Mesodermal cell (in vitro differentiated cells): ENCODE measurements around the gene KRT86.

ENCODE experiments used
- H3K27ac ChIP-seq: 2 replicates; pipeline ENCODE4 v1.7.0; 2013; ENCODE audit warnings: mild to moderate bottlenecking, low read depth, low read length, moderate library complexity; ENCODE audit not compliant: severe bottlenecking
- H3K36me3 ChIP-seq: 2 replicates; pipeline ENCODE4 v1.7.1; 2013; ENCODE audit warnings: mild to moderate bottlenecking, low read length, moderate library complexity; ENCODE audit not compliant: control insufficient read depth, insufficient read depth
- H3K4me1 ChIP-seq: one replicate; pipeline ENCODE4 v1.7.1; 2013; ENCODE audit warnings: mild to moderate bottlenecking, low read length; ENCODE audit not compliant: insufficient read depth, control insufficient read depth, poor library complexity, severe bottlenecking
- H3K4me3 ChIP-seq: 2 replicates; pipeline ENCODE4 v1.7.0; 2013; ENCODE audit warnings: low read length, control low read depth, mild to moderate bottlenecking; ENCODE audit not compliant: insufficient read depth, poor library complexity, severe bottlenecking; ENCODE audit errors: extremely low read depth
- H3K9me3 ChIP-seq: 2 replicates; pipeline ENCODE4 v1.7.1; 2013; ENCODE audit warnings: mild to moderate bottlenecking, low read length, moderate library complexity; ENCODE audit not compliant: control insufficient read depth
- WGBS, 2 experiments: methylation state at CpG; one replicate each; pipeline ENCODE4 v1.1.5; 2013; ENCODE audit warnings: missing lambda C conversion rate in 2 of 2; ENCODE audit not compliant: insufficient coverage in 2 of 2; 5-methylcytosine and 5-hydroxymethylcytosine counted together

The KRT86 gene

DNA sequence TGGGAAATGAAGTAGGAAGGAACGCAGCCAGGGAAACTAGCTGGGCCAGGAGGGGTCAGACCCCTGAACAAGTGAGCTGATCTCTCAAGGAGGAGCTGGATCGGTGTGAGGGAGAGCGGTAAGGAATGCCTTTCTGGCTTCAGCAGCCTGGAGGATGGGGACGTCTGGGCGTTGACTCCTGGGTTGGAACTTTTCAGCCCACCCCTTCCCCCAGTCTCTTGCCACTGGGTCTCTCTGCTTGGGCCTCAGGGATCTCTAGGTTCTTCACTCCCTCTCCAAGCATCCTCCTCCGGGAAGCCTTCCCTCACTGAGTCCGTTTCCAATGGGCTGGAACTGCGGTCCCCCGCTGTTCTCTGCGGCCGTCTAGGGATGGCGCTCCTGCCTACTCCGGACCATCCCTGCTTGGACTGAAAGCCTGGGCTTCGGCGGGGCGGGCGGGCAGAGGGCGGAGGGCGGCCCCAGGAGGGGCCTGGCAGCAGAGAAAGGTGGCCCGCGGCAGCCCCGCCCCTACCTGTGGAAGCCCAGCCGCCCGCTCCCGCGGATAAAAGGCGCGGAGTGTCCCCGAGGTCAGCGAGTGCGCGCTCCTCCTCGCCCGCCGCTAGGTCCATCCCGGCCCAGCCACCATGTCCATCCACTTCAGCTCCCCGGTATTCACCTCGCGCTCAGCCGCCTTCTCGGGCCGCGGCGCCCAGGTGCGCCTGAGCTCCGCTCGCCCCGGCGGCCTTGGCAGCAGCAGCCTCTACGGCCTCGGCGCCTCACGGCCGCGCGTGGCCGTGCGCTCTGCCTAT lies 41.6 kb upstream of the KRT86 start, which contains the start of gene KRT7:
KRT7 (plus strand) TSS at position 570 of the 788 bp plus-strand sequence; CDS start at position 624, 54 bp downstream.
- Histone ChIP-seq H3K27ac (no peak within 1 kb of the TSS), H3K9me3 (no peaks in the 10 kb centered on the region), H3K36me3 (no peaks in the 10 kb centered on the region), H3K4me1 (peaks cover 31% of the 10 kb centered on the region), H3K4me3 (peak within 1 kb of the TSS; percentile 5)
- 5 to 6% methylated on average over 42 to 54 of the region's 58 CpGs for WGBS, 2 experiments

GRCh38 chr12:52233462-52234207 lies 40.8 kb upstream of the KRT86 start:
- 8 to 10% methylated on average over 25 to 29 of the region's 40 CpGs for WGBS, 2 experiments
- Histone ChIP-seq H3K4me1 (peaks cover 31% of the 10 kb centered on the region), H3K9me3 (no peaks in the 10 kb centered on the region), H3K36me3 (no peaks in the 10 kb centered on the region), H3K4me3 (no peak overlapping the region), H3K27ac (no peak overlapping the region)

DNA sequence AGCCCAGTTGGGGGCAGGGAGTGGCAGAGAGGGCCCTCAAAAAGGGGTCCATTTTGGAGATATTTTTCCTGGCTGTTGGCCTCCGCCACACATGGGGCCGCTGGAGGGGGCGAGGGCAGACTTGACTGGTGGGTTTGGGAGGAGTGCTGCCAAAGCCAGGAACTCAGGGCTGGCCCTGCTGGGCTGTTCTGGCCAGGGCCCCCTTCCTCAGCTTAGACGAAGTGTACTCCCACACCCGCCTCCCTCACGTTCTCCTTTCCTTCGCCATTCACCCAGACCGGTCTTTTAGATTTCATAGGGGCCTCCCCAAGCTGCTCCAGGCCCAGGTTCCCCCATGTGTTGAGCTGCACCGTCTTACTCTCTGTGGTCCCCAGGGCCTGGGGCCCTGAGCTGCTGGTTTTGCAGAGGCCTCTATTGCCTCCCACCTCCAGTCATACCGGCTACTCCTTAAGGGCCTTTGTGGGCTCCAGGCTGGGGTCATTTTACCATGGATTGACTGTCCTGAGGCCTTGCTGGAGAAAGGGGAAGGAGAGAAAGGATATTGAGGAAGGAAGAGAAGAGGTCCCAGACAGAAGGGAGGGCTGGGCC lies 40.1 kb upstream of the KRT86 start:
- peaks cover 31% of the 10 kb centered on the region for H3K4me1 ChIP-seq
- no peak overlapping the region for H3K27ac ChIP-seq
- H3K36me3 ChIP-seq: no peaks in the 10 kb centered on the region
- no peaks in the 10 kb centered on the region for H3K9me3 ChIP-seq
- 88 to 89% methylated on average over 8 to 9 of the region's 10 CpGs for WGBS, 2 experiments
- no peak overlapping the region for H3K4me3 ChIP-seq

DNA sequence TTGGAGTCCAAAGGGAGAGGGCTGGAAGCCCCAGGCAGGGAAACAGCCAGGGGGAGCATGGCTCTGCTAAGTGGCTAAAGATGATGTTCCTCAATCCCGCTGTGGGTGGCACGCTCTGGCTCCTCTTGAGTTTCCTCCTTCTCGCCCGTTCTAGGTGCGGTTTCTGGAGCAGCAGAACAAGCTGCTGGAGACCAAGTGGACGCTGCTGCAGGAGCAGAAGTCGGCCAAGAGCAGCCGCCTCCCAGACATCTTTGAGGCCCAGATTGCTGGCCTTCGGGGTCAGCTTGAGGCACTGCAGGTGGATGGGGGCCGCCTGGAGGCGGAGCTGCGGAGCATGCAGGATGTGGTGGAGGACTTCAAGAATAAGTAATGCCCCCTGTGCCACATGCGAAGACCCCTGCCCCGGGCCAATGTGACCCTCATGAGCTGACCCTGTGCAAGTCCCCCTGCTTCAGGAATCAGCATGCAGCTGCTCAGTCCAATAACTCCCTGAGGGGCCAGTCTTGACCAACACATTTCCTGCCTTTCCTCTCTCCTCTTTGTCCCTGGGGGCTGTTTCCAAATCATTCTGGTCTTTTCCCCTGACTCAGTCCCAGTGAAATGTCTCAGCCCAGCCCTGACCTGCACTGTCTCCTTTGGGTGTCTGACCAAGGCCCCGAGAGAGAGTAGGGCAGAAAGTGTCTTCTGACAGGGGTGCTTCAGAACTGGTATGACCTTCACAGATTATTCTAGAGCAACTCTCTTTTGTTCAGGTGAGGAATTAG lies 39.3 kb upstream of the KRT86 start:
- peaks cover 29% of the 10 kb centered on the region for H3K4me1 ChIP-seq
- H3K27ac ChIP-seq: no peak overlapping the region
- no peak overlapping the region for H3K4me3 ChIP-seq
- 94 to 95% methylated on average over 12 to 14 of the region's 15 CpGs for WGBS, 2 experiments
- no peaks in the 10 kb centered on the region for H3K36me3 ChIP-seq
- no peaks in the 10 kb centered on the region for H3K9me3 ChIP-seq

DNA sequence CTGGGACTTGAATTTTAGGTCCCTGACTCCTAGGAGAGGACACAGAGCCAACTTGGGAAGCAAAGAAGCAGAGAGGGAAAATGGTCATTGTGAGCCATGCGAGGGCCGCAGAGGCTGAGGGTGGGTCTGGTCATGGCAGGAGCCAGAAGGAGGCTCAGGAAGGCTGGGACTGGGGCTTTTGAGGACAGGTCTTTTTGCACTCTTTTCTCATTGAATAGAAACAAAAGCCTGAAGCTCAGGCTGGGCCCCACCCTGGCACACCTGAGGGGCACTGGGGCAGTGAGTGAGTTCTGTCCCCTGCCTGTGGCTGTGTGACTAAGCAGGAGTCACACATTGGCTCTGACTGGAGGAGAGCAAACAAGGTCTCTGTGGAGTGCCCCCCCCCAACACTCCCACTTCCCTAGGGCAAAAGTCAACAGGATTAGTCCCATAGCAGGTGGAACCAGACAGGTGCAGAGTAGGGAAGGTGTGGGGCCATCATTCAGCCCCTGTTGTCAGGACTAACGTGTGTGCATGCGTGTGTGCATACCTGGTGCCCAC lies 38.6 kb upstream of the KRT86 start:
- 100% methylated on average over 2 of the region's 4 CpGs for WGBS, 2 experiments
- Histone ChIP-seq H3K9me3 (no peaks in the 10 kb centered on the region), H3K4me1 (peaks cover 22% of the 10 kb centered on the region), H3K27ac (no peak overlapping the region), H3K4me3 (no peak overlapping the region), H3K36me3 (no peaks in the 10 kb centered on the region)

- no peak overlapping the region for H3K4me3 ChIP-seq
- H3K36me3 ChIP-seq: no peaks in the 10 kb centered on the region
- no peak overlapping the region for H3K27ac ChIP-seq
- no peaks in the 10 kb centered on the region for H3K9me3 ChIP-seq
- H3K4me1 ChIP-seq: peaks cover 16% of the 10 kb centered on the region
- 88 to 89% methylated on average over 1 to 2 of the region's 3 CpGs for WGBS, 2 experiments
These were observed 37.9 kb upstream of the KRT86 start for GRCh38 chr12:52236386-52237050.

DNA sequence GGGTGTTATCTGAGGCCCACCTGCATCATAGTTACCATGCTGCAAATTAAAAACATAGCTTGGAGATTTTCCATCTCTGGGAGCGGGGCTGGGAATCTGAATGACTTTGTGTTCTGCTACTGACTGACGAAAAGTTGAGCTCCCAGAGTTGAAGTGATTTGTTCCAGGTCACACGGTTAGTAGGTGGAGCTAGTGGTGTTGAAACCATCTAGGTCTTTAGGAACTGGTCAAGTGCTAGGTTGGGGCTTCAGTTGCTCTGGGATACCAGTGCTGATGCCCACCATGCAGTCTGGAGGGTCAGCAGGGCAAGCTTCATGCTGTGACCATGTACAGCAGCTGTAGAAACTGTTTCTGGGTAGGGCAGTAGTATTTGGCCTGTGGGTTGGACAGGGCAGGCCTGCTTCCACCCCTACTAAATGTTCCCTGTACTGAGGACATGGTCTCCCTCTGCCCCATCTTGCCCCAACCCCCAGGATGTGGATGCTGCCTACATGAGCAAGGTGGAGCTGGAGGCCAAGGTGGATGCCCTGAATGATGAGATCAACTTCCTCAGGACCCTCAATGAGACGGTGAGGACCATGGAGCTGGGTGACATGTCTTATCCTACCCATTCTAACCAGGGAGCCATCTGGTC lies 36.1 kb upstream of the KRT86 start:
- Histone ChIP-seq H3K36me3 (no peaks in the 10 kb centered on the region), H3K4me3 (no peak overlapping the region), H3K9me3 (no peaks in the 10 kb centered on the region), H3K27ac (no peak overlapping the region), H3K4me1 (peaks cover 4% of the 10 kb centered on the region)
- WGBS, 2 experiments: 83 to 90% methylated on average over 3 to 4 of the region's 4 CpGs

- Histone ChIP-seq H3K4me1 (peaks cover 2% of the 10 kb centered on the region), H3K27ac (no peak overlapping the region), H3K9me3 (no peaks in the 10 kb centered on the region), H3K36me3 (no peaks in the 10 kb centered on the region), H3K4me3 (no peak overlapping the region)
- WGBS, 2 experiments: 86 to 90% methylated on average over 2 of the region's 7 CpGs
These were observed 35.4 kb upstream of the KRT86 start for GRCh38 chr12:52238916-52239646.

- Histone ChIP-seq H3K36me3 (no peaks in the 10 kb centered on the region), H3K4me1 (peaks cover 6% of the 10 kb centered on the region), H3K9me3 (no peaks in the 10 kb centered on the region), H3K27ac (no peak overlapping the region), H3K4me3 (no peak overlapping the region)
- 100% methylated on average over 1 of the region's 2 CpGs; no CpG with 5 or more reads in 1 of the 2 experiments for WGBS, 2 experiments
These were observed 34.7 kb upstream of the KRT86 start for GRCh38 chr12:52239767-52240166.
